HG03469 (cell line): ENCODE data around the gene CASZ1.

Experiments used
- ATAC-seq: cut with Tn5 transposase; IDR thresholded peaks from one replicate; pipeline ENCODE4 v1.9.1; 2021; ENCODE audit warnings: mild to moderate bottlenecking, moderate library complexity, moderate number of reproducible peaks; ENCODE audit not compliant: unreplicated experiment

CASZ1 gene

DNA sequence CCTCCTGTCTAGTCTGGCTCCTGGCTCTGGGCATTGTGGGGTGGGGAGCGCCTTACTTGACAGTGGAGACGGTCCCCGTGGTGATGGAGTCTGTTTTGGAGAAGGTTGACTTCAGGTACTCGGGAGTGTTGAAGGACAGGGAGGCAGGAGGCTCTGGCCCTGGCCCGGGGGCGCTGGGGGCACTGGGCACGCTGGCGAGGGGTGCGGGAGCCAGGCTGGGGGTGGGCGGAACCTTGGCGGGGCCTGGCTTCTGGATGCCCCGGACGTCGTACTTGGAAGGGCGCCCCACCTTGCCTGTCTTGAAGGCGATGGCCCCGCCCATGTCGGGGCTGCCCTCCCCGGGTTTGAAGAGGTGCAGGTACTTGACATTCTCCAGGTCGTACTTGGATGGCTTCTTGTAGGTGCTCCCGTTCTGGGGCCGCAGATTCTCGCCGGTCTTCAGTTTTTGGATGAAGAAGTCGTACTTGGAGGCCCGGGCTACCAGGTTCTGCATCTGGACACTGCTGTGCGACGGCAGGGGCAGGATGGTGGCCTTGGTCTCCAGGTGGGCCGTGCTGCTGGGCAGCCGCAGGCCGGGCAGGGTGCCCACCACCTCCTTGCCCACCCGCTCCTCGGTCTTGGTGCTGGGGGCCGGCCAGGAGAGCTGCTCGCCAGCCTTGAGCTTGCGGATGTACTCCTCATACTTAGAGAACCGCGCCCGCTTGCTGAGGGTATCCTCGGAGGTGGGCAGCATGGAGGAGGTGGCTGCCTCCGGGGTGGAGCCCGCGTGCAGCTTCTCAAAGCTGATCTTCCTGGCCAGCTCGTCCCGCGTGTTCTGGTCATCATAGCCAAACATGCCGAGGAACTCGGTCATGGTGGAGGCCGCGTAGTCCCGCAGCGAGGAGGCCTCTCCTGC, 136.6 kb downstream of the CASZ1 start:
- ATAC-seq: no peak

DNA sequence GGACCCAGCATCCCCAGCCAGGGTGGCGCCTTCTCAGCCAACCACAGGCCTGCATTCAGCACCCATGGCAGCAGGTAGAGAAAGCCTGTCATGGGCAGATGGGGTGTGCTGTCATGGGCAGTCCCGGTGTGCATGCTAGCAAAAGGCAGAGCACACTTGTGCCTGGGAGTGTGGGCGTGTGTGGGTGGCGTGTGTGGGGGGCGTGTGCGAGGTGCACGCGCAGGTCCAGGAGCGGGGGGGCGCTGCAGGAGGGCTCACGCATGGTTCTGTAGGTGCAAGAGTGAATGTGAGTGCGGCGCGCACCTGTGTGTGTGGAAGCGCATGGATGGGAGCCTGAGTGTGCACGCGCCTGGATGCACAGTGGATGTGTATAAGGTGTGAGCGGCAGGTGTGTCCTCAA, 137.2 kb downstream of the CASZ1 start:
- no peak for ATAC-seq

DNA sequence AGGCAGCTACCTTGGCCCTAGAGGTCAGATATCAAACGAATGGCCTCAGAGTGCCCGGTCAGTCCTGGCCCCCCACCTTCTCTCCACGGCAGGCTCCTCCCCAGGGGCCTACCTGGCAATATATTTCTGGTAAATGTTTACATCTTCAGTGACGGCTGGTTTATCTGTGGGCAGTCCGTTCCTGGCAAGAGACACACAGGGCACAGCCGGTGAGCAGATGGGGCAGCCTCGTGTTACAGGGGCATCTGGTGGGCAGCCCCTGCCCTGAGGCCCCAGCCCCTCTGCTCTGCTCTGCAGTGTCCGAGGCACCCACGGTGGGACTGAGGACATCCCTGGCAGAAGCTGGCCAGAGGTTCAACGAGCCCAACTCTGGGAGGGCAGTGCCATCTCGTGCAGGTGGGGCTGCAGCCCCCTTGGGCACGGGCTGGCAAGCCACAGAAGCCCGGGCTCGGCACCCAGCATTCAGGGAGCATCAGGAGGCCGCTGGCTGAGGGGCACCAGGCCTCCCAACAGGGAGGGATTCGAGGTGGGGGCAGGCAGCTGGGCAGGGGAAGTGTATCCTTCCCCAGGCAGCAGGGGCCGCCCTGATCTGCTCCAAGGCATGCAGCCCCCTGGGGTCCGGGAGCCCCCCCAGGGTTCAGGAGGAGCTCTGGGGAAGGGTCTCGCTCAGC, 137.9 kb downstream of the CASZ1 start:
- no peak for ATAC-seq

- no peak for ATAC-seq
Observed at GRCh38 chr1:10657088-10657847, 139.2 kb downstream of the CASZ1 start.

DNA sequence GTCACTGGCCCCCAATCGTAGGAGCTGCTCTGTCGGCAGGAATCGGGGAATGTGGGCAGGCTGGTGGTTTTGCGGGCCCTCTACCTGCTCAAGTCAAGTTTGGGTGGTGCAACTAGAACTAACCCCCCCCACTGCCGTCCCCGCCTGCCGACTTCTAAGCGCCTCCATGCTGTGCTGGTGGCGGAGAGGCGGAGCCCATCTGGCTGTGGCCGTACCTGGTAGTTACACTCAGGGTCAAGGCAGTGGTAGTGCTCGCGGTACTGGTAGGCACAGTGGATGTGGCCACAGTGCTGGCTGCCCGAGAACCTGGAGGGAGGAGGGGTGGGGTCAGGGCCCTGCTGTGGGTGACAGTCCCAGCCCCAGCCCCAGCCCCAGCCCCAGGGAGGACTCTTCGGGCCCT, 140.0 kb downstream of the CASZ1 start:
- no peak for ATAC-seq

DNA sequence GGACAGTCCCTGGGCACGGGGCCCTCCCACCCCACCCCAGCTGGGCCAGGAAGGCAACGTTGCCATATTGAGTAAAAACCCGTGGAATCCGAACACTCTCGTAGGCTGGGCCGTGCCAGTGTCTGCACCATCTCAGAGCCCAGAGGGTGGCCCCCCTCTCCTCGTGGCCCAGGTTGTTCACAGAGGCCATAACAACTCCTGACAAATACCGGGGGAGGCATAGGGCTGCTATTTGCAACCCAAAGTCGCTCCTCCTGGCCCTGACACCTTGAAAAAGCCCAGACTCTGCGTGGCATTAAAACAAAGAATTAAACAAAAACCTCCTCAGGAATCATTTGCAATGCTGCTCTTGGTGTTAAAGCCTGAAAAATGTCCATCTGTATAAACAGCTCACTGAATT, 141.4 kb downstream of the CASZ1 start:
- no peak for ATAC-seq

DNA sequence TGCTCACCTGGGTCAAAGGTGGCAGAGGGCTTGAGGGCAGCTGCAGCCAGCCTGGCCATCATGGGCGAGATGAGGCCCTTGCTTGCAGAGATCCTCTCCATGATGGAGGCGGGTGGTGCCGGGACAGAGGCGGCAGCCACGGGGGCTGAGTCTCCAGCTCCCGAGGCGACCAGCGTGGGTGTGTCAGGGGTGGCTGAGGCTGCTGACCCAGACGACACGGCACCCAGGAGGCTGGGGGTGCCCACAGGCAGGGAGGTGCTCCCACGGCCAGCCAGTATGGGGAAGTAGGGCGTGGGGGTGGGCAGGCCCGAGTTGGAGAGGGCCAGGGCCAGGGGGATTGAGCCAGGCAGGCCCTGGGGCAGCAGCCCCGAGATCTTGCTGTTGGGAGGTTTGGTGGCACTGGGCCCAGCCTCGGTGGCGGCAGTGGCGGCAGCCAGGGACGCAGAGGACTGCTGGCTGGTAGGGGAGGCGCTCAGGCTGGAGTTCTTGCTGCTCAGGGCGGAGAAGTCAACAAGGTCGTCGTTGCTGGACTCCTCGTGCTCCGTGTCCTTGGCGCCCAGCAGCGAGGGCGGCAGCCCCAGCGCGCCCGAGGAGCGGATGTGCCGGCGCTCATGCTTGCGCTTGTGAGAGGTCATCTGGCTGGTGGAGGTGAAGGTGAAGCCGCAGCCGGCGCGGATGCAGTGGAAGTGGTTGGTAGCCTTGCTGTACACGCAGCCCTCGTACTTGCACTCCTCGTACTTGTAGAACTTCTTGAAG, 142.9 kb downstream of the CASZ1 start:
- no peak for ATAC-seq

- ATAC-seq: no peak
Observed at GRCh38 chr1:10652626-10653025, 143.8 kb downstream of the CASZ1 start.

GRCh38 chr1:10651793-10652192, 144.7 kb downstream of the CASZ1 start:
- ATAC-seq: no peak

DNA sequence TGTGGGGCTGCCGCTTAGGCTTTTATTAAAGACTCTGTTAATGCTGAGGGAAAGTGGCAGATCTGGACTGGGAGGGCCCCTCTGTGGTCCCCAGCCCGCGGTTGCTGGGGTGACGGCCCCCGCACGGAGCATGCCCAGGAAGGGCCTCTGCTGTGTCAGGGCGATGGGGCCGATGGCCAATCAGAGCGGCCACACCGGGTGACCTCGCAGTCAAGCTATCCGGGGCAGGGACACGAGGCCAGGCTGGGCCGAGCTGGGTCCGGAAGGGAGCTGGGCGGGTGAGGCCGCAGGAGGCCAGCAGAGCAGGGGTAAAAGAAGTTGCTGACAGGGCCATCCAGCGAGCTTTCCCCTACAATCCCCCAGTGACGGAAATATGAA, 145.1 kb downstream of the CASZ1 start:
- no peak for ATAC-seq

GRCh38 chr1:10650556-10651388, 145.7 kb downstream of the CASZ1 start:
- no peak for ATAC-seq

DNA sequence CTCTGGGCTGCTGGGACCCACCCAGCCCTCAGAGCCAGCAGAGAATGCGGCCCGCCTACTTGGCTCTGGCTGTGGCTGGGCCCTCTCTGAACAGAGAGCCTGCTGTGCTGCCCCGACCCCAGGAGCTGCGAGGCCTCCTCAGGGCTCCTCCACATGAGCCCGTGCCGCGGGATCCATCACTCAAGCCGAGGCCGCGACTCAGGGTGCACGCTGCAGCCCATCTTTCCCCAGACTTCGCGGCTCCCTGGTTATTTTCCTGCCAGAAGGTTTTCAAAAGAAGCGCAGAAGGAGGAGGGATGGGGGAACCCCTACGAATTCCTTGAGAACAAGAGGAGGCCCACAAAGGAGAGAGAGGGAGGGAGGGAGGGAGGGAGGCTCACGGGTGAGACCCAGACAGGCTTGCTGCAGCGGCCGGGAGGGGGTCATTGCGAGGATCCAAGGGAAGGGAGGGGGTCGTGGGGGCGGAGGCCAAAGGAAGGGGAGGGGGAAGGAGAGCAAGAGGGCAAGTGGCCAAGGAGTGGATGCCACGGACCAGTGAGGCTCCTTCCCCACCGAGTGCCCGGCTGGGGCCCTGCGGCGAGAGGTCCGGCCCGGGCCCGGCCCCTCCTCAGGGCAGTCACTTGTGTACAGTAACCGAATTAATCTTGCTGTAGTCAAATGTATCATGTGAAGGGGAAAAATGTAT, 146.8 kb downstream of the CASZ1 start:
- ATAC-seq: no peak

DNA sequence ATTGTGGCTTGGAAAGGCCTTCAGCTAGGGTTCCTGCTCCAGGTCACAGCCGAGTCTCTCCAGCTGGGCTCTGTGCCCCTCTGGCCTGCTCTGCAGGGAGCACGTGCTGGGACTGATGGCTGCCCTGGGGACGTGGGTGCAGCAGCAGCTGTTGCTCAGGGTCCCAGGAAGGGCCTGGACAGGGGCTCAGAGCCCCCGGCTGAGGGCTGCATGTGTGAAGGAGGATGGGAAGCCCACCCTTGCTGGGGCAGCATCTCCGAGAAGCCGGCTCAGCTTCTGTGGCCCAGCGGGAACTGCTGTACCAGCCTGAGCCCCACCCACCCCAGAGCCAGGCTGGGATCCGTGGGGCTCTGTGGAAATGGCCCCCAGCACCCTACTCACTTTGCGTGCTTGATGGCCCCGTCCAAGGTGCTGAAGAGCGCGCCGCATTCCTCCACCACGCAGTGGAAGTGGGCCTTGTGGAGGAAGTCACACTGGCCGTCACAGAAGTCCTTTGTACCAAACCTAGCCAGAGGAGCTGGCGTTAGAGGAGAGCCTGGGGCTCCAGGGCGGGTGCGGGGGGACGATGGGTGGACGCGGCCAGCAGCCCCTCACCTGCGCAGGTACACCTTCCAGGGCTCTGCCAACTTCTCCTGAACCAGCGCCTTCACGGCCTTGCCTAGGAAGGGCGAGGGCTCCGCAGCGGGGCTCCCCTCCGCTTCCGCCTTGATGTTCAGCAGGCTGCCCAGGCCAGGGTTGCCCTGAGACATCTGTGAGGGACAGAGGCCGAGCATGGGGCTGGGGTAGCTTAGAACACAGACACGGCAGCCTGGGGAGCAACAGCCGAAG, 147.5 kb downstream of the CASZ1 start:
- no peak for ATAC-seq

- no peak for ATAC-seq
Observed at GRCh38 chr1:10647414-10648170, 148.9 kb downstream of the CASZ1 start.

- no peak for ATAC-seq
Observed at GRCh38 chr1:10646347-10646861, 150.0 kb downstream of the CASZ1 start.

- ATAC-seq: no peak
Observed at GRCh38 chr1:10644307-10645128, 151.9 kb downstream of the CASZ1 start.
